Globus pallidus (tissue), 1 donor: ENCODE measurements around the gene PRAMEF7.
"Not testable (repeated sequence)": the region's sequence is repeated elsewhere in the genome, so short reads cannot be mapped to it uniquely, and the experiment has no call there.

ENCODE experiments used
- DNase-seq: peaks from one replicate; pipeline ENCODE4 v3.0.0-alpha.2; 2015; ENCODE audit warnings: low spot score

Gene PRAMEF7

GRCh38 chr1:12916310-12916709 is at the start of gene PRAMEF7:
PRAMEF7 (plus strand) TSS chr1:12916610; CDS start chr1:12917693, 1,083 bp downstream.
- DNase-seq, result not testable (repeated sequence)

- DNase-seq, result not testable (repeated sequence)
Measured at GRCh38 chr1:12878453-12878852, 38.0 kb upstream of the PRAMEF7 start.

- DNase-seq, result not testable (repeated sequence)
Measured at GRCh38 chr1:12886101-12886500, 30.3 kb upstream of the PRAMEF7 start, which contains the start of gene PRAMEF4. PRAMEF4 (minus strand) TSS chr1:12886201; CDS start chr1:12883394, 2,807 bp downstream.

- not testable (repeated sequence) for DNase-seq
Measured at GRCh38 chr1:12898170-12898569, 18.2 kb upstream of the PRAMEF7 start, which contains the start of gene PRAMEF10. PRAMEF10 (minus strand) TSS chr1:12898270; CDS start chr1:12895847, 2,423 bp downstream.

- DNase-seq, result not testable (repeated sequence)
Measured at GRCh38 chr1:12899186-12899585, 17.2 kb upstream of the PRAMEF7 start.

GRCh38 chr1:12903793-12904572 is 12.4 kb upstream of the PRAMEF7 start:
- DNase-seq, result not testable (repeated sequence)

GRCh38 chr1:12921749-12922148 is 5.3 kb downstream of the PRAMEF7 start:
- DNase-seq, result not testable (repeated sequence)

GRCh38 chr1:12924368-12924767 is 8.0 kb downstream of the PRAMEF7 start:
- DNase-seq, result not testable (repeated sequence)

GRCh38 chr1:12947480-12947879 is 31.1 kb downstream of the PRAMEF7 start, which contains the start of gene PRAMEF6:
PRAMEF6 (minus strand) TSS chr1:12947580; CDS start chr1:12942518, 5,062 bp downstream.
- not testable (repeated sequence) for DNase-seq
